SK-N-SH treated with all-trans-retinoic acid at 6 μM for 48 hours (cell line): ENCODE results near the gene FCER2.

Source experiments
- ATAC-seq: fragments of 200-7000 bp; cut with Tn5 transposase; 3 replicates; pipeline ENCODE4 v1.9.1; 2020; ENCODE audit warnings: mild to moderate bottlenecking, moderate library complexity
- BACH2 ChIP-seq: fragments of 250-450 bp; sonication (Bioruptor Pico); IDR thresholded peaks from 2 replicates; pipeline ENCODE4 v1.9.0; 2021; ENCODE audit warnings: mild to moderate bottlenecking, borderline replicate concordance
- ESRRG ChIP-seq: fragments of 250-450 bp; sonication (Bioruptor Pico); IDR thresholded peaks from 2 replicates; pipeline ENCODE4 v1.6.1; 2021; ENCODE audit warnings: mild to moderate bottlenecking
- GLIS3 ChIP-seq: fragments of 250-450 bp; sonication (Bioruptor Pico); IDR thresholded peaks from 2 replicates; pipeline ENCODE4 v1.5.0; 2020; ENCODE audit warnings: mild to moderate bottlenecking, moderate library complexity
- OSR1 ChIP-seq: fragments of 250-450 bp; sonication (Bioruptor Pico); IDR thresholded peaks from 2 replicates; pipeline ENCODE4 v1.8.0; 2022; ENCODE audit warnings: moderate library complexity, mild to moderate bottlenecking, inconsistent platforms
- RARB ChIP-seq: fragments of 250-450 bp; sonication (Bioruptor Pico); IDR thresholded peaks from 2 replicates; pipeline ENCODE4 v1.8.0; 2021; ENCODE audit warnings: mild to moderate bottlenecking, moderate library complexity
- TCF4 ChIP-seq: fragments of 250-450 bp; sonication (Bioruptor Pico); IDR thresholded peaks from 2 replicates; pipeline ENCODE4 v1.8.0; 2021; ENCODE audit warnings: mild to moderate bottlenecking, moderate library complexity, borderline replicate concordance
- TOX ChIP-seq: fragments of 250-450 bp; sonication (Bioruptor Pico); IDR thresholded peaks from 2 replicates; pipeline ENCODE4 v1.8.0; 2021; ENCODE audit warnings: mild to moderate bottlenecking, moderate library complexity, borderline replicate concordance
- ZFP3 ChIP-seq: fragments of 250-450 bp; sonication (Bioruptor Pico); IDR thresholded peaks from 2 replicates; pipeline ENCODE4 v1.5.0; 2020; ENCODE audit warnings: mild to moderate bottlenecking, moderate library complexity
- ZNF565 ChIP-seq: fragments of 450-650 bp; formaldehyde crosslinking; conservative IDR thresholded peaks from 2 replicates; pipeline ENCODE4 v1.5.0; 2020; ENCODE audit warnings: low read depth, mild to moderate bottlenecking, moderate library complexity
- ZNF8 ChIP-seq: fragments of 450-650 bp; formaldehyde crosslinking; IDR thresholded peaks from 2 replicates; pipeline ENCODE4 v1.5.0; 2020; ENCODE audit warnings: mild to moderate bottlenecking, moderate library complexity
- TF ChIP-seq, protein P1 (sequence below): fragments of 250-450 bp; sonication (Bioruptor Pico); IDR thresholded peaks from 2 replicates; pipeline ENCODE4 v1.5.1; 2021; ENCODE audit warnings: mild to moderate bottlenecking, moderate library complexity
- TF ChIP-seq, protein P2 (sequence below): fragments of 250-450 bp; sonication (Bioruptor Pico); IDR thresholded peaks from 2 replicates; pipeline ENCODE4 v1.8.0; 2020; ENCODE audit warnings: mild to moderate bottlenecking, moderate library complexity, borderline replicate concordance
- TF ChIP-seq, protein P3 (sequence below): fragments of 250-450 bp; sonication (Bioruptor Pico); IDR thresholded peaks from 2 replicates; pipeline ENCODE4 v1.5.0; 2020; ENCODE audit warnings: mild to moderate bottlenecking, moderate library complexity
- TF ChIP-seq, protein P4 (sequence below): fragments of 250-450 bp; sonication (Bioruptor Pico); IDR thresholded peaks from 2 replicates; pipeline ENCODE4 v1.8.0; 2021; ENCODE audit warnings: low read depth, mild to moderate bottlenecking, moderate library complexity, borderline replicate concordance
- TF ChIP-seq, protein P5 (sequence below): fragments of 250-450 bp; sonication (Bioruptor Pico); IDR thresholded peaks from 2 replicates; pipeline ENCODE4 v1.5.1; 2020; ENCODE audit warnings: low read depth, mild to moderate bottlenecking, moderate library complexity

The FCER2 gene

DNA sequence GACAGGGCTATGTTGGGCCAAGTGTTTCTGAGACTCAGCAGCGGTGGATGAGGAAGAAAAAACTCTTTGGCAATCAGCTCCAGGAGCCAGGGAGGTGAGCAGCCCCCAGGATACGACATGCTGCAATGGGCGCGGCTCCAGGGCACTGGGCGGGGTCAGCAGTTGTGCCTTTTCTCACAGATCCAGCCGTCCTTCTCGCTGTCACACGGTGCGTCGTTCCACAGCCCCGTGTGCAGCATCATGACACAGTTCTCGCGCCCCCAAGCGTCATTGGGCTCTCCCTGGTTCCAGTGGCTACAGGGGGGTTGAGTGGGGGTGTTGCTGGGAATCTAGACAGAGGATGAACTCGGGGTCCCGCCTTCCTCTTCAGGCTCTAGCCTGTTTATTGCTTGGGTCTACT, 27.3 kb upstream of the FCER2 start (continued):
- TF ChIP-seq, protein P1, sequence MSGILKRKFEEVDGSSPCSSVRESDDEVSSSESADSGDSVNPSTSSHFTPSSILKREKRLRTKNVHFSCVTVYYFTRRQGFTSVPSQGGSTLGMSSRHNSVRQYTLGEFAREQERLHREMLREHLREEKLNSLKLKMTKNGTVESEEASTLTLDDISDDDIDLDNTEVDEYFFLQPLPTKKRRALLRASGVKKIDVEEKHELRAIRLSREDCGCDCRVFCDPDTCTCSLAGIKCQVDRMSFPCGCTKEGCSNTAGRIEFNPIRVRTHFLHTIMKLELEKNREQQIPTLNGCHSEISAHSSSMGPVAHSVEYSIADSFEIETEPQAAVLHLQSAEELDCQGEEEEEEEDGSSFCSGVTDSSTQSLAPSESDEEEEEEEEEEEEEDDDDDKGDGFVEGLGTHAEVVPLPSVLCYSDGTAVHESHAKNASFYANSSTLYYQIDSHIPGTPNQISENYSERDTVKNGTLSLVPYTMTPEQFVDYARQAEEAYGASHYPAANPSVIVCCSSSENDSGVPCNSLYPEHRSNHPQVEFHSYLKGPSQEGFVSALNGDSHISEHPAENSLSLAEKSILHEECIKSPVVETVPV (CRISPR knock-in tag): no peak
- no peak for TF ChIP-seq GLIS3
- TF ChIP-seq, protein P2, sequence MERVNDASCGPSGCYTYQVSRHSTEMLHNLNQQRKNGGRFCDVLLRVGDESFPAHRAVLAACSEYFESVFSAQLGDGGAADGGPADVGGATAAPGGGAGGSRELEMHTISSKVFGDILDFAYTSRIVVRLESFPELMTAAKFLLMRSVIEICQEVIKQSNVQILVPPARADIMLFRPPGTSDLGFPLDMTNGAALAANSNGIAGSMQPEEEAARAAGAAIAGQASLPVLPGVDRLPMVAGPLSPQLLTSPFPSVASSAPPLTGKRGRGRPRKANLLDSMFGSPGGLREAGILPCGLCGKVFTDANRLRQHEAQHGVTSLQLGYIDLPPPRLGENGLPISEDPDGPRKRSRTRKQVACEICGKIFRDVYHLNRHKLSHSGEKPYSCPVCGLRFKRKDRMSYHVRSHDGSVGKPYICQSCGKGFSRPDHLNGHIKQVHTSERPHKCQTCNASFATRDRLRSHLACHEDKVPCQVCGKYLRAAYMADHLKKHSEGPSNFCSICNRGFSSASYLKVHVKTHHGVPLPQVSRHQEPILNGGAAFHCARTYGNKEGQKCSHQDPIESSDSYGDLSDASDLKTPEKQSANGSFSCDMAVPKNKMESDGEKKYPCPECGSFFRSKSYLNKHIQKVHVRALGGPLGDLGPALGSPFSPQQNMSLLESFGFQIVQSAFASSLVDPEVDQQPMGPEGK (CRISPR knock-in tag): no peak
- TF ChIP-seq TCF4: no peak
- TF ChIP-seq, all 23 proteins: peak for 0

DNA sequence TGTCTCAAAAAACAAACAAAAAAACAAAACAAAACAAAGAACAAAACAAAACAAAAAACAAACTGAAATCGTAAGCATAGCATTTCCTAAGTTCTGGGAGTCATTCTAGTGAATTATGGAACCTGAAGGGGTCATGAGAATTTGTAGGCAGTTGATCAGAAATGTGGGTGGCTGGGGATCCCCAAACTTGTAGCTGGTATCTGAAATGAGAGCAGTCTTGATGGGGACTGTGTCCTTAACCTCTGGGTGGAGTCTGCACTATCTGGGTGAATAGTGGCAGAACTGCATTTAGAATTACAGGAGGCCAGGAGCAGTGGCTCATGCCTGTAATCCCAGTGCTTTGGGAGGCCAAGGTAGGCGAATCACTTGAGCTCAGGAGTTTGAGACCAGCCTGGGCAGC, 23.9 kb upstream of the FCER2 start:
- no peak for TF ChIP-seq TCF4
- TF ChIP-seq, protein P3, sequence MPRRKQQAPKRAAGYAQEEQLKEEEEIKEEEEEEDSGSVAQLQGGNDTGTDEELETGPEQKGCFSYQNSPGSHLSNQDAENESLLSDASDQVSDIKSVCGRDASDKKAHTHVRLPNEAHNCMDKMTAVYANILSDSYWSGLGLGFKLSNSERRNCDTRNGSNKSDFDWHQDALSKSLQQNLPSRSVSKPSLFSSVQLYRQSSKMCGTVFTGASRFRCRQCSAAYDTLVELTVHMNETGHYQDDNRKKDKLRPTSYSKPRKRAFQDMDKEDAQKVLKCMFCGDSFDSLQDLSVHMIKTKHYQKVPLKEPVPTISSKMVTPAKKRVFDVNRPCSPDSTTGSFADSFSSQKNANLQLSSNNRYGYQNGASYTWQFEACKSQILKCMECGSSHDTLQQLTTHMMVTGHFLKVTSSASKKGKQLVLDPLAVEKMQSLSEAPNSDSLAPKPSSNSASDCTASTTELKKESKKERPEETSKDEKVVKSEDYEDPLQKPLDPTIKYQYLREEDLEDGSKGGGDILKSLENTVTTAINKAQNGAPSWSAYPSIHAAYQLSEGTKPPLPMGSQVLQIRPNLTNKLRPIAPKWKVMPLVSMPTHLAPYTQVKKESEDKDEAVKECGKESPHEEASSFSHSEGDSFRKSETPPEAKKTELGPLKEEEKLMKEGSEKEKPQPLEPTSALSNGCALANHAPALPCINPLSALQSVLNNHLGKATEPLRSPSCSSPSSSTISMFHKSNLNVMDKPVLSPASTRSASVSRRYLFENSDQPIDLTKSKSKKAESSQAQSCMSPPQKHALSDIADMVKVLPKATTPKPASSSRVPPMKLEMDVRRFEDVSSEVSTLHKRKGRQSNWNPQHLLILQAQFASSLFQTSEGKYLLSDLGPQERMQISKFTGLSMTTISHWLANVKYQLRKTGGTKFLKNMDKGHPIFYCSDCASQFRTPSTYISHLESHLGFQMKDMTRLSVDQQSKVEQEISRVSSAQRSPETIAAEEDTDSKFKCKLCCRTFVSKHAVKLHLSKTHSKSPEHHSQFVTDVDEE: no peak
- TF ChIP-seq, protein P4, sequence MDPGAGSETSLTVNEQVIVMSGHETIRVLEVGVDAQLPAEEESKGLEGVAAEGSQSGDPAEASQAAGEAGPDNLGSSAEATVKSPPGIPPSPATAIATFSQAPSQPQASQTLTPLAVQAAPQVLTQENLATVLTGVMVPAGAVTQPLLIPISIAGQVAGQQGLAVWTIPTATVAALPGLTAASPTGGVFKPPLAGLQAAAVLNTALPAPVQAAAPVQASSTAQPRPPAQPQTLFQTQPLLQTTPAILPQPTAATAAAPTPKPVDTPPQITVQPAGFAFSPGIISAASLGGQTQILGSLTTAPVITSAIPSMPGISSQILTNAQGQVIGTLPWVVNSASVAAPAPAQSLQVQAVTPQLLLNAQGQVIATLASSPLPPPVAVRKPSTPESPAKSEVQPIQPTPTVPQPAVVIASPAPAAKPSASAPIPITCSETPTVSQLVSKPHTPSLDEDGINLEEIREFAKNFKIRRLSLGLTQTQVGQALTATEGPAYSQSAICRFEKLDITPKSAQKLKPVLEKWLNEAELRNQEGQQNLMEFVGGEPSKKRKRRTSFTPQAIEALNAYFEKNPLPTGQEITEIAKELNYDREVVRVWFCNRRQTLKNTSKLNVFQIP (CRISPR knock-in tag): no peak
- no peak for TF ChIP-seq ZNF8 (CRISPR knock-in tag)
- no peak for TF ChIP-seq BACH2 (CRISPR knock-in tag)
- TF ChIP-seq ZFP3 (CRISPR knock-in tag): no peak
- TF ChIP-seq OSR1: no peak
- no peak for TF ChIP-seq TOX
- TF ChIP-seq, protein P5, sequence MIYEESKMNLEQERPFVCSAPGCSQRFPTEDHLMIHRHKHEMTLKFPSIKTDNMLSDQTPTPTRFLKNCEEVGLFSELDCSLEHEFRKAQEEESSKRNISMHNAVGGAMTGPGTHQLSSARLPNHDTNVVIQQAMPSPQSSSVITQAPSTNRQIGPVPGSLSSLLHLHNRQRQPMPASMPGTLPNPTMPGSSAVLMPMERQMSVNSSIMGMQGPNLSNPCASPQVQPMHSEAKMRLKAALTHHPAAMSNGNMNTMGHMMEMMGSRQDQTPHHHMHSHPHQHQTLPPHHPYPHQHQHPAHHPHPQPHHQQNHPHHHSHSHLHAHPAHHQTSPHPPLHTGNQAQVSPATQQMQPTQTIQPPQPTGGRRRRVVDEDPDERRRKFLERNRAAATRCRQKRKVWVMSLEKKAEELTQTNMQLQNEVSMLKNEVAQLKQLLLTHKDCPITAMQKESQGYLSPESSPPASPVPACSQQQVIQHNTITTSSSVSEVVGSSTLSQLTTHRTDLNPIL (CRISPR knock-in tag): no peak
- TF ChIP-seq ZNF565 (CRISPR knock-in tag): no peak
- TF ChIP-seq RARB (CRISPR knock-in tag): no peak
- ATAC-seq: no peak

DNA sequence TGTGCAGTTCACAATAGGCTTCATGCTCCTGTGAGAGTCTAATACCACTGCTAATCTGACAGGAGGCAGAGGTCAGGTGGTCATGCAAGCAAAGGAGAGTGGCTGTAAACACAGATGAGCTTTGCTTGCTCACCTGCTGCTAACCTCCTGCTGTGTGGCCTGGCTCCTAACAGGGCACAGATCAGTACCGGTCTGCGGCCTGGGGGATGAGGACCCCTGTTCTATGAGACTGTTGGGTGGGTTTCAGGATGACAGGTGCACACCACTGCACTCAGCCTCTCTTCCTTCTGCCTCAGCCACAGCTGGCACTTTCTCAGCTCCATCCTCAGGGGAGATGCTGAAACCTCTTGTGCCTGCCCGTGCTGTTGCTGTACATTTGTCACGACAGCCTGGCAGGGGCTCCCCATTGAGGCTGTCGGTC, 20.3 kb upstream of the FCER2 start:
- TF ChIP-seq, protein P1 (CRISPR knock-in tag): no peak
- TF ChIP-seq, protein P4 (CRISPR knock-in tag): no peak
- TF ChIP-seq, protein P3: no peak
- no peak for TF ChIP-seq TCF4
- no peak for TF ChIP-seq ESRRG
- TF ChIP-seq, protein P5 (CRISPR knock-in tag): no peak
- TF ChIP-seq, all 23 proteins: peak for 0
- ATAC-seq: no peak
